WTC11 (cell line): ENCODE measurements around the gene ADARB2.

Experiments used
- CTCF ChIP-seq: fragments of 200-600 bp; IDR thresholded peaks from 2 replicates; pipeline ENCODE4 v1.8.0; 2022; ENCODE audit warnings: antibody characterized with exemption
- E2F4 ChIP-seq: sonication (generic); formaldehyde crosslinking; IDR thresholded peaks from 2 replicates; pipeline ENCODE4 v1.8.1; 2022; ENCODE audit warnings: low read depth, mild to moderate bottlenecking, moderate library complexity, missing genetic modification reagents, borderline replicate concordance
- GABPB1 ChIP-seq: sonication (generic); formaldehyde crosslinking; IDR thresholded peaks from 2 replicates; pipeline ENCODE4 v1.8.1; 2023; ENCODE audit warnings: mild to moderate bottlenecking, missing genetic modification reagents
- MAX ChIP-seq: sonication (generic); formaldehyde crosslinking; IDR thresholded peaks from 2 replicates; pipeline ENCODE4 v1.8.0; 2022; ENCODE audit warnings: mild to moderate bottlenecking, missing genetic modification reagents
- TEAD1 ChIP-seq: sonication (generic); formaldehyde crosslinking; IDR thresholded peaks from 2 replicates; pipeline ENCODE4 v1.8.0; 2022; ENCODE audit warnings: mild to moderate bottlenecking, missing genetic modification reagents
- TEAD4 ChIP-seq: sonication (generic); formaldehyde crosslinking; IDR thresholded peaks from 2 replicates; pipeline ENCODE4 v1.8.0; 2022; ENCODE audit warnings: mild to moderate bottlenecking, missing genetic modification reagents
- USF2 ChIP-seq: sonication (generic); formaldehyde crosslinking; IDR thresholded peaks from 2 replicates; pipeline ENCODE4 v1.8.1; 2023; ENCODE audit warnings: mild to moderate bottlenecking, missing genetic modification reagents, moderate library complexity
- ZNF138 ChIP-seq: sonication (generic); formaldehyde crosslinking; conservative IDR thresholded peaks from 2 replicates; pipeline ENCODE4 v1.8.1; 2022; ENCODE audit warnings: mild to moderate bottlenecking, moderate library complexity, missing genetic modification reagents

GRCh38 chr10:1449021-1449420 is 288.3 kb downstream of the ADARB2 start:
- TF ChIP-seq TEAD4 (CRISPR knock-in tag), result no peak
- TF ChIP-seq CTCF, result no peak
- no peak for TF ChIP-seq GABPB1 (CRISPR knock-in tag)
- no peak for TF ChIP-seq E2F4 (CRISPR knock-in tag)
- no peak for TF ChIP-seq USF2
- TF ChIP-seq MAX, result no peak
- TF ChIP-seq TEAD1, result no peak
- TF ChIP-seq ZNF138 (CRISPR knock-in tag), result no peak
